Measurements from ENCODE around the gene SLC10A3.

SLC10A3 gene

GRCh38 chrX:154473683-154474082 lies 16.7 kb downstream of the SLC10A3 start:
- TF ChIP-seq CTCF (conservative IDR thresholded peaks at IDR 0.05; ENCODE audit: low read depth, low read length), result no peak
- no peak for DNase-seq (ENCODE audit: low read depth)
- no peak overlapping the region for H3K4me3 ChIP-seq (ENCODE audit: low read depth, low read length)

GRCh38 chrX:154472685-154473632 lies 17.5 kb downstream of the SLC10A3 start:
- no peak for DNase-seq (ENCODE audit: low read depth)
- H3K4me3 ChIP-seq (ENCODE audit: low read depth, low read length), result no peak overlapping the region

GRCh38 chrX:154471839-154472684 lies 18.4 kb downstream of the SLC10A3 start:
- DNase-seq (ENCODE audit: low read depth), result no peak
- H3K4me3 ChIP-seq (ENCODE audit: low read depth, low read length), result no peak overlapping the region
- no peak for TF ChIP-seq CTCF (conservative IDR thresholded peaks at IDR 0.05; ENCODE audit: low read depth, low read length)

More at GRCh38 chrX:154472685-154473632, 17.5 kb downstream of the SLC10A3 start:
- no peak for TF ChIP-seq CTCF (conservative IDR thresholded peaks at IDR 0.05; ENCODE audit: low read depth, low read length)

GRCh38 chrX:154470914-154471568 lies 19.4 kb downstream of the SLC10A3 start:
- no peak for DNase-seq (ENCODE audit: low read depth)
- no peak for TF ChIP-seq CTCF (conservative IDR thresholded peaks at IDR 0.05; ENCODE audit: low read depth, low read length)
- no peak overlapping the region for H3K4me3 ChIP-seq (ENCODE audit: low read depth, low read length)

- no peak for TF ChIP-seq CTCF (conservative IDR thresholded peaks at IDR 0.05; ENCODE audit: low read depth, low read length)
- no peak for DNase-seq (ENCODE audit: low read depth)
- no peak overlapping the region for H3K4me3 ChIP-seq (ENCODE audit: low read depth, low read length)
These were observed 20.0 kb downstream of the SLC10A3 start for GRCh38 chrX:154470434-154470833.

GRCh38 chrX:154469880-154470279 lies 20.5 kb downstream of the SLC10A3 start:
- DNase-seq (ENCODE audit: low read depth), result no peak
- TF ChIP-seq CTCF (conservative IDR thresholded peaks at IDR 0.05; ENCODE audit: low read depth, low read length), result no peak
- no peak overlapping the region for H3K4me3 ChIP-seq (ENCODE audit: low read depth, low read length)

Measured in choroid plexus epithelial cell (primary cell).